ENCODE data around the gene VWF. TPM values are rescaled to one million over a fixed set of nuclear protein-coding genes. Genes with fewer than 3 reads are reported as not detected.

Gene VWF
- total RNA-seq (2022; extraction: Qiagen RNA extraction; ENCODE audit: low read depth), result 0.24 to 0.40 TPM (median 0.26 TPM) in 5 replicates

GRCh38 chr12:6124411-6125309, at the start of gene VWF:
Gene VWF (minus strand): TSS chr12:6124670. CDS start chr12:6123196, 1,474 bp downstream.

GRCh38 chr12:5945071-5946008, 179.1 kb downstream of the VWF start, which contains the start of gene ANO2:
Gene ANO2 (minus strand): TSS chr12:5945259. CDS start chr12:5945217, 42 bp downstream.

Other genes with a start within 250 kb of the VWF start
- not detected in 5 replicates for gene ANO2, start 179.4 kb downstream of the VWF start, total RNA-seq (2022; extraction: Qiagen RNA extraction; ENCODE audit: low read depth)
- 232 to 271 TPM (median 254 TPM) in 5 replicates for gene CD9, start 75.7 kb upstream of the VWF start, total RNA-seq (2022; extraction: Qiagen RNA extraction; ENCODE audit: low read depth)
- 0.20 to 0.50 TPM (median 0.39 TPM) in 4 of 5 replicates, not detected in the other for gene PLEKHG6, start 186.0 kb upstream of the VWF start, total RNA-seq (2022; extraction: Qiagen RNA extraction; ENCODE audit: low read depth)
- gene TNFRSF1A, start 217.4 kb upstream of the VWF start, total RNA-seq (2022; extraction: Qiagen RNA extraction; ENCODE audit: low read depth), result 398 to 545 TPM (median 486 TPM) in 5 replicates